Tibial nerve (tissue), 3 donors: ENCODE results near the gene RNF217.

ENCODE experiments used
- EP300 ChIP-seq, 2 donors: sonication (generic); formaldehyde crosslinking; IDR thresholded peaks; one replicate each; pipeline ENCODE4 v1.6.1; 2017; ENCODE audit warnings: antibody characterized with exemption in 2 of 2, mild to moderate bottlenecking in 1 of 2
- POLR2A ChIP-seq, 2 donors: fragments of 450-650 bp; IDR thresholded peaks; one replicate each; pipeline ENCODE4 v1.6.1; 2017; ENCODE audit warnings: antibody characterized with exemption in 2 of 2, mild to moderate bottlenecking in 2 of 2, moderate library complexity in 2 of 2

GRCh38 chr6:125037827-125038226, 75.6 kb downstream of the RNF217 start:
- TF ChIP-seq EP300 (IDR thresholded peaks at IDR 0.05) = no peak
- no peak for TF ChIP-seq POLR2A (IDR thresholded peaks at IDR 0.05)
